ENCODE results near the gene EFCAB6. TPM values are rescaled to one million over a fixed set of nuclear protein-coding genes. Genes with fewer than 3 reads are reported as not detected.
A peak's percentile ranks its signal among the peaks of the same experiment; 100 is the strongest.

Gene EFCAB6, protein sequence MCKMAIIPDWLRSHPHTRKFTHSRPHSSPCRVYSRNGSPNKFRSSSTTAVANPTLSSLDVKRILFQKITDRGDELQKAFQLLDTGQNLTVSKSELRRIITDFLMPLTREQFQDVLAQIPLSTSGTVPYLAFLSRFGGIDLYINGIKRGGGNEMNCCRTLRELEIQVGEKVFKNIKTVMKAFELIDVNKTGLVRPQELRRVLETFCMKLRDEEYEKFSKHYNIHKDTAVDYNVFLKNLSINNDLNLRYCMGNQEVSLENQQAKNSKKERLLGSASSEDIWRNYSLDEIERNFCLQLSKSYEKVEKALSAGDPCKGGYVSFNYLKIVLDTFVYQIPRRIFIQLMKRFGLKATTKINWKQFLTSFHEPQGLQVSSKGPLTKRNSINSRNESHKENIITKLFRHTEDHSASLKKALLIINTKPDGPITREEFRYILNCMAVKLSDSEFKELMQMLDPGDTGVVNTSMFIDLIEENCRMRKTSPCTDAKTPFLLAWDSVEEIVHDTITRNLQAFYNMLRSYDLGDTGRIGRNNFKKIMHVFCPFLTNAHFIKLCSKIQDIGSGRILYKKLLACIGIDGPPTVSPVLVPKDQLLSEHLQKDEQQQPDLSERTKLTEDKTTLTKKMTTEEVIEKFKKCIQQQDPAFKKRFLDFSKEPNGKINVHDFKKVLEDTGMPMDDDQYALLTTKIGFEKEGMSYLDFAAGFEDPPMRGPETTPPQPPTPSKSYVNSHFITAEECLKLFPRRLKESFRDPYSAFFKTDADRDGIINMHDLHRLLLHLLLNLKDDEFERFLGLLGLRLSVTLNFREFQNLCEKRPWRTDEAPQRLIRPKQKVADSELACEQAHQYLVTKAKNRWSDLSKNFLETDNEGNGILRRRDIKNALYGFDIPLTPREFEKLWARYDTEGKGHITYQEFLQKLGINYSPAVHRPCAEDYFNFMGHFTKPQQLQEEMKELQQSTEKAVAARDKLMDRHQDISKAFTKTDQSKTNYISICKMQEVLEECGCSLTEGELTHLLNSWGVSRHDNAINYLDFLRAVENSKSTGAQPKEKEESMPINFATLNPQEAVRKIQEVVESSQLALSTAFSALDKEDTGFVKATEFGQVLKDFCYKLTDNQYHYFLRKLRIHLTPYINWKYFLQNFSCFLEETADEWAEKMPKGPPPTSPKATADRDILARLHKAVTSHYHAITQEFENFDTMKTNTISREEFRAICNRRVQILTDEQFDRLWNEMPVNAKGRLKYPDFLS (N-terminal part only)
- total RNA-seq, result 1.2 TPM
- long read RNA-seq, result 0 reads

DNA sequence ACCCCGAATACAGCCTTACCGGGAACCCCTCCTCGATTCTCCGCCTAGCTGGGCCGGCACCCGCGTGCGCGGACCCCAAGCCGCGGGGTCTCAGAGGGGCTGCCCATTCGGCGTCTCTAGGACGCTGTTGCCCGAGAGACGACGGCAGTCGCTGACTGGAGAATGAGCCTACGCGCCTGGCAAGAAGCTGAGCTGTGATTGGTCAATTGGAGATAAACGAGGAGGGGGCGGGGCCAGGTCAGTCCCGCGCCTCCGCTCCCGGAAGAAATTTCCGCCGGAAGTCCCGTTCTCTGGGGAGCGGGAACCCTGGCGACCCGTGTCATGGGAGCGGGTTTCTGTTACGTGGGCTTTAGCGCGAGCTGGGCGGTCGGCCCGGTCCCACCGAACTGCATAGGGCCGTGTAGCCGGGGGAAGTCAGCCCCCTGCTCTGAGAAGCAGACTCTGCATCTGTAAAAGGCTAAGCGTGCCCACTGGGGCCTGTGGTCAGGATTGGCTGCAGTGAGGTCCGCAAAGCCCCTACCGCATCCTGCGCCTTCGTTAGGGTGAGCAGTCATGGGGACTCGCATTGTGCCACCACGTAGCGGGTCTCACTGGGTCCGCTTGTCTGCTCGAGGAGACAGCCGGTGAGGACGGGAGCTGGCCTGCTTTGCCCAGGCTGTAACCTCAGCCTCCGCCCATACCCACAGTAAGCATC is at the start of gene EFCAB6:
EFCAB6 (minus strand) TSS at position 157 of the 694 bp plus-strand sequence. CDS start 29,987 bp downstream, outside the sequence.
- ATAC-seq (peak; percentile 97), DNase-seq (ENCODE audit: missing footprints) (peak; percentile 91)
- intact Hi-C loops (cut with DNase I), result no loop called here

- intact Hi-C loops (cut with DNase I), result no loop called here
- ATAC-seq (no peak), DNase-seq (ENCODE audit: missing footprints) (no peak)
Observed at GRCh38 chr22:43861529-43861928, 49.4 kb upstream of the EFCAB6 start.

GRCh38 chr22:43860831-43861230 is 48.7 kb upstream of the EFCAB6 start:
- no peak for DNase-seq (ENCODE audit: missing footprints)
- ATAC-seq, result no peak
- intact Hi-C loops (cut with DNase I), result no loop called here

DNA sequence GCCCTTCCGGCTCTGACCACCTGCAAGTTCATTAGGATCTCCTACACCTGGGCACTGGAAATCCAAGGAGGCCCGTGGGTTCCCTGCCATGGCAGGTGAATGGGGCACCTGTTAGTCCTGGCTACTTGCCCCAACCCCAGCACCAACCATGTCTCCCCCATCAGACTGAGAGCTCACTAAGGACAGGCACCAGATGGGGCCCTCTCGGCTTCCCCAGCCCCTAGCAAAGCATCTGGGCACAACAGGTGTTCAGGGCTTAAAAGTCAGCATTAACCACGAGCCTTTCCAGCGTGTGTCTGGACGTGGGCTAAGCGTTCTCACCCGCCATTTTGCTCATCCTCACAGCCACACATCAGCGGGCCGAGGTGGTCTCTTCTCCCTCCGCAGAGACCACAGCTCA is 48.0 kb upstream of the EFCAB6 start:
- DNase-seq (ENCODE audit: missing footprints) (no peak), ATAC-seq (no peak)
- intact Hi-C loops (cut with DNase I), result no loop called here

DNA sequence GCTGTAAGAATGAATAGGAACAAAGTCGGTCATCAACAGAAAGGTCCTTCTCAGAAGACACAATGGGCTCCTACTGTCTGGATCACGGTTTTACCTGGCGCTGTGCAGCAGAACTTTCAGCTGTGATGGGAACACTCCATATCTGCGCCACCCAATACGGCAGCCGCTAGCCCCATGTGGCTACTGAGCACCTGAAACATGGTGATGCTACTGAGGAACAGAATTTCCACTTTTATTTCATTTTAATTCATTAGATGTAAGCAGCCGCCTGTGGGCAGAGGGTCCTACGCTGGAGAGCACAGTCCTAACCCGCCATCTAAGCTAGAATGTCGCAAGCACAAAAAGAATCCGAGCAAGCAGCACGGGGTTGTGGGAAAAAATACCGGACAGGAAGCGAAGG is 47.5 kb upstream of the EFCAB6 start:
- no peak for ATAC-seq
- no peak for DNase-seq (ENCODE audit: missing footprints)
- intact Hi-C loops (cut with DNase I), result no loop called here

- intact Hi-C loops (cut with DNase I), result no loop called here
- DNase-seq (ENCODE audit: missing footprints) (no peak), ATAC-seq (no peak)
Observed at GRCh38 chr22:43859176-43859575, 47.1 kb upstream of the EFCAB6 start.

DNA sequence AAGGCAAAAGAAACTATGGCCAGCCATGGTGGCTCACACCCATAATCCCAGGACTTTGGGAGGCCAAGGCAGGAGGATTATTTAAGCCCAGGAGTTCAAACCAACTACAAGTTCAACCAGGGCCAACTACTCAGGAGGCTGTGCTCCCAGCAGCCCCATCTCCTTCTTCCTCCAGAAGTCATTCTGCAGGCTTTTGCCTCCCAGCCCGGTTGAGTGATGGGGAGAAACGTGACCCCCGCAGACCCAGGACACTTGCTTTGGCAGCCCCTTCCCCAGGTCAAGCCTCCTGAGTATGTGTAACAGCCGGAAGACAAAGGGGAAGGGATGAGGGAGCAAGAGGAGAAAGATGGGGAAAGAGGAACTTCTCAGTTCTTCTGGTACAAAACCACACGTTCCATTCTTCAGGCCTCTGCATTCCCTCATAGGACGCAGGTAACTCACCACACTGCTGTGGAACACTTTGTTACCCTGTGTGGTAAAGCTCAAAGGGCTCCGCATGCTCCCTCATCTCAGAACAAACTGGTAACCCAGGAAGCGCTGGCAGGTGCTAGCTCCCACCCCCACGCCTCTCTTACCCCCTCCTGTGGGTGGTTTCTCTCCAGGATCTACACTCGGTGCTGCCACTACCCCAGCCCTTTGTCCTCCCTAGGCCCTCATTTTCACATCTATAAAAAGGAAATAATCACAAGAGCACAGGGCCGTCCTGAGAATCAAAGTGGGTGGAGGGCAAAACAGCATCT is 46.2 kb upstream of the EFCAB6 start:
- ATAC-seq (no peak), DNase-seq (ENCODE audit: missing footprints) (no peak)
- intact Hi-C loops (cut with DNase I), result no loop called here

DNA sequence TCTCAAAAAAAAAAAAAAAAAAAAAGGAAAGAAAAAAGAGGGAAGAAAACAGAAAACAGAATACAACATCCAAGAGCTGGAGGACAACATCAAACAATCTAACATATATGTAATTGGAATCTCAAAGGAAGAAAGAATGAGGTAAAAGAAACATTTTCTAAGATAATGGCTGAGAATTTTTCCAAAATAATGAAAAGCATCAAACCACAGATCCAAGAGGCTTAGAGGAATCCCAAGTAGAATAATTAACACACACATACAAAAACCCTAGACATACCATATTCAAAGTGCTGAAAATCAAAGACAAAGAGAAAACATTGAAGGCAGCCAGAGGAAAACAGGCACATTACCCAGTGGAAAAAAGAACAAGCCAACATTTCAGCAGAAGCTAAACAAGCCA is 45.3 kb upstream of the EFCAB6 start:
- ATAC-seq, result no peak
- DNase-seq (ENCODE audit: missing footprints), result no peak
- intact Hi-C loops (cut with DNase I), result no loop called here

- no peak for DNase-seq (ENCODE audit: missing footprints)
- intact Hi-C loops (cut with DNase I), result no loop called here
- ATAC-seq, result no peak
Observed at GRCh38 chr22:43855431-43855830, 43.3 kb upstream of the EFCAB6 start.

DNA sequence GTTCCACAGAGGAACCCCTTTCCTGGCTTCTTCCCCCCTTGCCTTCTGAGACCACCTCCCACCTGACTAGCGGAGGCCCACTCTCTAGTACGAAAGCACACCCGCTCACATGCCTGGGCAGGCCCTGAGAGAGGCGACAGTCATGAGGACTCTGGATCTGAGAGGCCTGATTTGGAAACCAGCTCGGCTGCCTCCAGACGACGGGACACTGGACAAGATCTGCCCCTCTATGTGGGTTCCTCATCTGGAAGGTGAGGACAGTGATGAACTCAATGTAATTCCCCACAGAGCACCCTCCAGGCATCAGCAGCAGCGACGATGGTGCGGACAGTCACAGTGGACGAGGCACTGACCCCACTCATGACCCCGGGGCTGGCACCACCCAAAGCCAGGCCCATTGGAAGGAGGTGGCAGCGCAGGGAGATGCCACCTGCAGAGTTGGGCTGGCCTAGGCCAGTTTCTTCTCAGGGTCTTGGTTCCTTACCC is 42.7 kb upstream of the EFCAB6 start:
- intact Hi-C loops (cut with DNase I), result no loop called here
- ATAC-seq (no peak), DNase-seq (ENCODE audit: missing footprints) (no peak)

GRCh38 chr22:43854121-43854785 is 42.1 kb upstream of the EFCAB6 start:
- ATAC-seq (no peak), DNase-seq (ENCODE audit: missing footprints) (no peak)
- intact Hi-C loops (cut with DNase I), result no loop called here

DNA sequence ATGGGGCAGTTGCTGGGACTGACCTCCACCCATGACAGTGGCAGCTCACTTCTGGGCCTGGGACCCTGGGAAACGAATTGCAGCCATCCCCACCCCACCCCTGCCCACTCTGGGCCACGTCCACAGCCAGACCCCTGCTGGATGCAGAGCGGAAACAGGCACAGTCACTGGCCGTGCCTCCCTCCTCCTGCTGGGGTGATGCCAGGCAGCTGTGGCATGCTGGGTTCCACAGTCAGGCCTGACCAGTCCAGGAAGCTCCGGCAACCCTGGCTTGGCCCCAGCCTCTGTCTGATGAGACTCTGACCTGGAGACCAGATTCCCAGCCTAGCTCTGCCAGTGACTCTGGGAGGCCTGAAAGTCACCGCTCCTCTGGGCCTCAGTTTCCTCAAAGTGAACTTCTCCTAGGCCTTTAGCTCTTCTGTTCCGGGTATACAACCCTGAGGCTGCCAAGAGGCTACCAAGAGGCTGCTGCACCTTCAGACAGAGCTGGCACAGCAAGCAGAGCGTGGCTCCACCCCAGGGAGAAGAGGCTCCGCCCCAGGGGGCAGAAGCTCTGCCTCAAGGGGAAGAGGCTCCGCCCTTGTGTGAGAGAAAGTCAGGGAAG is 41.3 kb upstream of the EFCAB6 start:
- ATAC-seq (no peak), DNase-seq (ENCODE audit: missing footprints) (no peak)
- intact Hi-C loops (cut with DNase I), result no loop called here

- DNase-seq (ENCODE audit: missing footprints), result no peak
- intact Hi-C loops (cut with DNase I), result no loop called here
- no peak for ATAC-seq
Observed at GRCh38 chr22:43852573-43853327, 40.6 kb upstream of the EFCAB6 start.

GRCh38 chr22:43851979-43852307 is 39.8 kb upstream of the EFCAB6 start:
- no peak for ATAC-seq
- intact Hi-C loops (cut with DNase I), result no loop called here

DNA sequence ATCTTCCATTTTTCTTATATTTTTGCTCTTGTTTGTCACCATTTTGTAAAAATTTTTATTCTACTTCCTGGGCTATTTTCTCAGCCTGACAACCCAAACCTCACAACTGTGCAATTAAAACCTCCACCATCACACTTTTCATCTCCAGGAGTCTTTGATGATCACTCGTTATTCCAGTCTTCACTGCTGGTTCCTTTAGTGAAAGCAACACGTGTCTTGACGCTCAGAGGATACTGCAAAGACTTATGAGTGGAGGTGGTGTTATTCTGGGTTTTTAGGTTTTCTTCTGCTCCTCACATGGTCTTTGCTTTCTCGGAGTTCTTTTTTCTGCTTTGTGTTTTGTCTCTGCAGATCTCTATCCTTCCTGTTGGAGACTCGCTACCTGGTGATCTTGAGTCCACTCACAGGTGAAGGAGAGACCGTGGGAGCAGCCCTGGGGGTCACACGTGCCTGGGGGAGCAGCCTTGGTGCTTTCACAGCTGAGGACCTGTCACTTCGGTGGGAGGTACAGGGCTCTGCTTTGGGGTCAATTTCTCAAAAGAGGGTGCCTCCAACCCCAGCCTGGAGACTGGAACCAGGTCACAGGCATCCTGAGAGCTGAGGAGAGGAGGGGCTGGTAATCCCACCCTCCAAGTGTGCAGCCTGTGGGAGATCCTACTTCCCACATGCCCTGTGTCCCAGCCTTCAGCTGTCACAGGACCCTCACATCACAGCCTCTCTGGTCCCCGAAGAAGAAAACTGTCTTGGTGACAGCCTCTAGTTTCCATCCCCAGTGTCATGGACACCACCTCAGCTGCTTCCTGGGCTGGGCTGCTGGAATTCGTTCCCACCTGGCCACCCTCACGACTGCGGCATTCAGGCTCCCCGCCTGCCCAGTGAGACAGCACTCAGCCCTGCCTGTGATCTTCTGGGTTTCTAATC is 39.2 kb upstream of the EFCAB6 start:
- intact Hi-C loops (cut with DNase I), result no loop called here
- no peak for DNase-seq (ENCODE audit: missing footprints)
- ATAC-seq, result no peak

More at GRCh38 chr22:43851979-43852307, 39.8 kb upstream of the EFCAB6 start:
- no peak for DNase-seq (ENCODE audit: missing footprints)
